ENCODE measurements around the gene ENTR1. TPM values are rescaled to one million over a fixed set of nuclear protein-coding genes. Genes with fewer than 3 reads are reported as not detected.

The ENTR1 gene
- total and polyA plus RNA-seq, 2 of the 13 experiments (the other 11 are each of a cell fraction or from before 2014, with no cell fraction given), result 70.1 to 76.4 TPM

- 0 out of 2 replicates have a peak, but pooled peaks have one; percentile 35 for TF ChIP-seq ZBTB43 (CRISPR knock-in tag; conservative IDR thresholded peaks at IDR 0.05)
- TF ChIP-seq ZNF691 (CRISPR knock-in tag; IDR thresholded peaks at IDR 0.05; ENCODE audit: borderline replicate concordance, low read depth), result peak; percentile 89; the same call in 1 of the 2 replicates
- no peak for TF ChIP-seq ZNF747 (CRISPR knock-in tag; IDR thresholded peaks at IDR 0.05; ENCODE audit: borderline replicate concordance)
- TF ChIP-seq ZFY (CRISPR knock-in tag; IDR thresholded peaks at IDR 0.05), result peak; percentile 45; the same call in 1 of the 2 replicates
- TF ChIP-seq RXRB (CRISPR knock-in tag; IDR thresholded peaks at IDR 0.05; ENCODE audit: borderline replicate concordance), result peak; percentile 61; the same call in 1 of the 2 replicates
- peak; percentile 46; the same call in 1 of the 2 replicates for TF ChIP-seq ZBTB33 (CRISPR knock-in tag; IDR thresholded peaks at IDR 0.05)
- peak; percentile 71 for TF ChIP-seq CBFB (CRISPR knock-in tag; IDR thresholded peaks at IDR 0.05)
- peak; percentile 55 for TF ChIP-seq NR2C2 (CRISPR knock-in tag; IDR thresholded peaks at IDR 0.05; ENCODE audit: borderline replicate concordance)
- TF ChIP-seq HMG20B (CRISPR knock-in tag; conservative IDR thresholded peaks at IDR 0.05), result no peak
- peak; percentile 69; the same call in 1 of the 2 replicates for TF ChIP-seq UBTF (CRISPR knock-in tag; IDR thresholded peaks at IDR 0.05)
- peak; percentile 53; the same call in 1 of the 2 replicates for TF ChIP-seq KDM2A (CRISPR knock-in tag; IDR thresholded peaks at IDR 0.05; ENCODE audit: borderline replicate concordance, low read depth)
- TF ChIP-seq ZBTB46 (CRISPR knock-in tag; IDR thresholded peaks at IDR 0.05; ENCODE audit: borderline replicate concordance), result 0 out of 2 replicates have a peak, but pooled peaks have one; percentile 66
- TF ChIP-seq ATF4 (CRISPR knock-in tag; IDR thresholded peaks at IDR 0.05), result peak in 1 of 2 experiments; percentile 98; a peak in 2 of 4 replicates
- TF ChIP-seq HIC2 (CRISPR knock-in tag; IDR thresholded peaks at IDR 0.05; ENCODE audit: low read depth), result 0 out of 2 replicates have a peak, but pooled peaks have one; percentile 40
- TF ChIP-seq ZNF264 (CRISPR knock-in tag; IDR thresholded peaks at IDR 0.05), result 0 out of 2 replicates have a peak, but pooled peaks have one; percentile 53
These were observed 37.7 kb downstream of the ENTR1 start (continued) for GRCh38 chr9:136372561-136373299.

All from HepG2 (cell line).